ENCODE results near the gene RAB3GAP1.
"Not testable (repeated sequence)": the region's sequence is repeated elsewhere in the genome, so short reads cannot be mapped to it uniquely, and the experiment has no call there.

The RAB3GAP1 gene

DNA sequence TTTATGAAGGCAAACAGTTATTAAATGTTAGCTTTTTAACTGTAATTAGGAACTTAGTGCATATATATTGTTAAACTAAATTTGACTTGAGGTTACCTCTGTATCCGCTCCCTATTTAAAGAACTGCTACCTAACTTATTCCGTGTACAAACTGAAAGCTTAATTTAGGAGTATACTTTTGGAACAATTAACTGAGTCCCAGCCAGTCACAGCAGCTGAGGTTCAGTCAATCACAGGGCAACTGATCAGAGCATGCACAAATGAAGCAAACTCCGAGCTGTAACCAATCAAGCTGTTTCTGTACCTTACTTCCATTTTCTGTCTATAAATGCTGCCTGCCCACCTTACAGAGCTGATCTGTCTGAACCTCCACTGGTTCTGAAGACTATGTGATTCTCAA lies 61.2 kb downstream of the RAB3GAP1 start:
- DNase-seq = no peak

DNA sequence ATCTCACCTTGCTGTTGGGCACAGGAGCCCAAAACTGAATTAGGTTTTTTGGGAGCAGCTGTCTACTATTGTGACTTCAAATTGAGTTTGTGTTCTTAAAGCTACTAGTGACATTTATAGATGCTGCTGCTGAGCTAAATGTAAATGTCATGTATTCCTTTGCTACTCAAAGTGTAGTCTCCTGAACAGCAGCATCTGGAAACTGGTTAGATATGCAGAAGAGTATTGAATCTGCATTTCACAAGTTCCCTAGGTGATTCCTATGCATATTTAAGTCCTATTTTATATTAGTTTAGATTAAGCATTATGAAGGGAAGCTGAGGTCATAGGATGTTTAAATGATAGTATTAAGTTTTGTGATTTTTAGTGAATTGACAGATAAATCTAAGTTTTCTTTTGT lies 67.5 kb downstream of the RAB3GAP1 start:
- DNase-seq = no peak

DNA sequence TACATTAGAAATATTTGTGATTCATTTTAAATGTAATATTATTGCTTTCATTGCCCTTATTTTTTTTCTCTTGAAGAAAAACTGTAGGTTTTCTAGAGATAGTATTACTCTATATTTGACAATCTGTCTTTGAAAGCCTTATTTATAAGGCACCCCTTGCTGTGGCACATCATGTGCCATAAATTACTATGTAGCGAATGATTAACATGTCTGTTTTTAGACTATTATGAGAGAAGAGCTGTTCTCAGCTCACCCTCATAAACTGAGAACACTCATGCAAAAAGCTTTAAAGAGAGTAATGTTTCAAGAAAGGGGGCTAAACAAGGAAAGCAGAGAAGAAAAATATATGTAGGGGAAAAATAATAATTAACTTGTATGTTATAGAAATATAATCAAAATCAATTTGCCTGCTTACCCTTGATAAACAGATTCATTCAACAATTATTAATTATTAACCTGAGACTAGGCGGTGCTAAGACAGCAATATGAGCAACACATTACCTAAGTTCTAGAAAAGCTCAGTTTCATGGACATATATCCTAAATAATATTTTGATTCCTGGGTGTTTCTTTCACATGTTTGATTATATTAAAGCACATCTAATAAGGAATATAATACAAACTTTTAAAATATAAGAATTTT lies 69.0 kb downstream of the RAB3GAP1 start:
- DNase-seq = no peak

GRCh38 chr2:135121658-135122039 lies 69.6 kb downstream of the RAB3GAP1 start:
- DNase-seq = not testable (repeated sequence)

DNA sequence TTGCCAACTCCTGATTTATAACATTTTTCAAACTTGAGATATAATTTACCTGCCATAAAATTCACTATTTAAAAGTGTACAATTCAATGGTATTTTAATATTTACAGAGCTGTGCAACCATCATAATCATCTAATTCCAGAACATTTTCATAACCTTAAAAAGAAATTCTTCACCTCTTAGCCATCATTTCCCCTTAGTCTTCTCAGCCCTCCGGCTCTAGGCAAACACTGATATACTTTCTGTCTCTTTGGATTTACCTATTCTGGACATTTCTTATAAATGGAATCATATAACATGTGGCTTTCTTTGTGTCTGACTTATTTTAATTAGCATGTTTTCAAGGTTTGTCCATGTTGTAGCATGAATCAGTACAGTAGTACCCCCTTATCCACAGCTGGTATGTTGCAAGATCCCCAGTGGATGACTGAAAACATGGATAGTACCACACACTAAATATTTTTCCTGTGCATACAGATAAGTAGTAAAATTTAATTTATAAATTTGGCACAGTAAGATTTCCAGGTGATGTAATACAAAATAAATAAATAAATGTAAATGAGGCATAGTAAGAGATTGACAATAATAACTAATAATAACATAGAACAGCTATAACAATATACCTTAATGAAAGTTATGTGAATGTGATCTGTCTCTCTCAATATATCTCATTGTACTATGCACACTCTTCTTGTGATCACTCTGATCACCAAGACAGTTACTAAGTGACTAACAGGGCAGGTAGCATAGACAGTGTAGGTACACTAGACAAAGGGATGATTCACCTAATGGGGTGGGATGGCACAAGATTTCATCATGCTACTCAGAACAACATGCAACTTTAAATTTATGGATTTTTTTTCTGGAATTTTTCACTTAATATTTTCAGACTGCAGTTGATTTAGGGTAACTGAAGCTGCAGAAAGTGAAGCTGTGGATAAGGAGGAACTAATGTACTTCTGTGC lies 73.1 kb downstream of the RAB3GAP1 start:
- no peak for DNase-seq

DNA sequence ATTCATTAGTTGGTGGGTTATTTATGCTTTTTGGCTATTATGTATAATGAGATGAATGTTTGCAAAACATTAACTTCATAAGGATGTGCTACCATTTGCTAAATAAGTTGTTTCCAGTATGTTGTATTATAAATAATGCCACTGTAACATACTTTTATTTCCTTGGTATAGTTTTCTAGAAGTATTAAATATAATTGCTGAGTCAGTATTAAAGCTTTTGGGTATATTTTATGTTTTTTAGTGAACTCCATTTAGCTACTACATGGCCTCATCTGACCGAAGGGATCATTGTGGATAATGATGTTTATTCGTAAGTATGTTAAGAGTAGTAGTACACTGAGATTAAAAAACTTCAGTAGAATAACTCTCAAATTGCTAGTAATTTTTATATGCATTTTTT lies 73.8 kb downstream of the RAB3GAP1 start:
- no peak for DNase-seq

- DNase-seq = no peak
Measured at GRCh38 chr2:135130751-135131150, 78.7 kb downstream of the RAB3GAP1 start.

DNA sequence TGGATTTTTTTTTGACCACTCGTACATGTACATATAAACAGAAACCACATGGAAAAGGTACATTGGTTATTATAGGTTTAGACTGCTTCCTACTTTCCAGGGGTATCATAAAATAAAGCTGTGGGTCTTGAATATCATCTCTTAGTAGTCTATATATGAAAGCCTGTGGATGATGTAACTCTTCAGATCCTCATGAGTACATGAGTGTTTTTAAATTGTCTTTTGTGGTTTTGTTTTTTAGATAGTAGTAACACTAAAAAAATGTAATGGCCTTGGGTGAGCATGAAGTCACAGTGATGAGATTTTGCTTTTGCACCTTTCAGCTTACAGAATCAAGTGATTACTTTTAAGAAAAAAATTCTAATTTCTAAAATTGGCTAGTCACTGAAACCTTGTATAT lies 80.2 kb downstream of the RAB3GAP1 start:
- DNase-seq = no peak

DNA sequence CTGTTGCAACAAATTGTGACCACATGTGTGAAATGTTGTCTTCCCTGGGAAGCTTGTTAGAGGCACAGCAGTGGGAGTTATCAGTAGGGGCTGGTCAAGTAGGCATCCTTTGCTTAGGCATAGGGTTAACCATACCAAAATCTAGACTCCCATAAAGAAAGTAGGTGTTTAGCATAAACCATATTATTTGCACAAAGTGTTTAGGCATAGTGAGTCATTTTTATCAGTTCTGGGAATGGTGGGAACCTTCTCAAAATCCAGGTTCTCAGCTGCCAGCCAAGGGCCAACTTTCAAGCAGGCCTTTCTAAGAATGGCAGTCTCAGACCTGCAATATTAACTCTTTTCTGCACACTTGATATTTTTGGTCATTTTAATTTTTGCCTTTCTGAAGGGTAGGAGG lies 88.5 kb downstream of the RAB3GAP1 start:
- no peak for DNase-seq

DNA sequence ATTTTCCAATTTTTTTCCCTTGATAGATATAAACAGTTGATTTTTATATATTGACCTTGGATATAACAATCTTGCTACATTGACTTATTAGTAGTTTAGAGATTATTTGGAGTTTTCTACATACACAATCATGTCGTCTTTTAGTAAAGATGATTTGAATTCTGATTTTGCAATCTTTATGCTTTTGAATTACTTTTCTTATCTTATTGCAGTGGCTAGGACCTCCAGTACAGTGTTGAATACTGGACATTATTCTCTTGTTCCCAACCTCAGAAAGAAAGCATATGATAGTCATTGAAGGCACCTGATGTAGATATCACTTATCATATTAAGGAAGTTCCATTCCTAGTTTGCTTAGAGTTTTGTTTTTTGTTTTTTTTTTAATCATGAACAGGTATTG lies 90.2 kb downstream of the RAB3GAP1 start:
- DNase-seq = no peak

DNA sequence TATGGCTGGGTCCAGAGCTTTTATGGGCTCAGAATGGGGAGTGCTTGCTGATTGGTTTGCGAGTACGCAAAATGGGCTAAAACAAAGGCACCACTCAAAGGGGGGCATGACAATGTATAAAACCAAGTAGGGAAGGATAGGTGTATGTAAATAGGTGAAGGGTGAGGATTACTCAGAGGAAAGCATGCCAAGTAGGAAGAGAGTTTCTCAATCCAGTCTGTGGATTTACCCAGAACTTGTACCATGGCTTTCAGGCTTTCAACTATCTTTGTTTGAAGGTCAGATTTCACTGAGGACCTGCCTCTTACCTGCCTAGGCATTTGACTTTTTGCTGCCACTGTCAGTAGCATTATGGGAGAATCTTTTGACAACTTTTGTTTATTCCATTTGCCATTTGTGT lies 92.3 kb downstream of the RAB3GAP1 start:
- DNase-seq = no peak

DNA sequence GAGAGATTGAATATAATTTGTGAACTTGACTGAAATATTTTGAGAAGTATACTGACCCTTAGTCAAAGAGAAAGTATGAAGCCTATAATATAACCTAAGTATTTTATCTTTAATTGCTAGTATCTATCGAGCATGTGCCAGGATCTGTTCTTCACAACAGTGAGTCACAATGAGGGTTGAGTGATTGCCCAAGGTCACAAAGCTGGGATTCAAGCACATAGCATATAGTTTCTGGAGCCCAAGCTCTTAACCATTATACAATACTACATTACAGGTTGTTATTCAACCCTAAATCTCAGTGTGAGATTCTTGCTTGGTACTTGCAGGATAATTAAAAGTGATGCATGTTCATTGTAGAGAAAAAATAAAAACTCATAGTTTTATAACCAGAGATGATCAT lies 97.2 kb downstream of the RAB3GAP1 start:
- DNase-seq = no peak

- DNase-seq = no peak
Measured at GRCh38 chr2:135150725-135151124, 98.6 kb downstream of the RAB3GAP1 start.

DNA sequence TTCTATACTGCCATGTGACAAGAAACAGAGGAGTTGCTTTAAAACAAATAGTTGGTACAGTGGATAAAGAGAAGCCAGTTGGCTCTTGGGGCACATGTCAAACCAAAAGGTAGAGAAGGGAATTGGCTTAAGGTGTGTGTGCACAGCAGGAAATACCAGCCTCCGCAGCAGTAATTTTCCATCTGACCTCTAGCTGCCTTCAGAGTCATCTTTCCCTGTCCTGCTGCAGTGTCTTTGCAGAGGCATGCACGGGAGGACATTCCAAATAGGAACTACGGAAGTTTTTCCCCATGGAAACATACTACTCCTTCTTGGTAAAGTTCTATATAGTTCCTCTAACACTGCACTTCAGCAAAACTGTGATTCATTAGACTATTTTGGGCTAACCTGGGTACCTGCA lies 99.5 kb downstream of the RAB3GAP1 start:
- no peak for DNase-seq

DNA sequence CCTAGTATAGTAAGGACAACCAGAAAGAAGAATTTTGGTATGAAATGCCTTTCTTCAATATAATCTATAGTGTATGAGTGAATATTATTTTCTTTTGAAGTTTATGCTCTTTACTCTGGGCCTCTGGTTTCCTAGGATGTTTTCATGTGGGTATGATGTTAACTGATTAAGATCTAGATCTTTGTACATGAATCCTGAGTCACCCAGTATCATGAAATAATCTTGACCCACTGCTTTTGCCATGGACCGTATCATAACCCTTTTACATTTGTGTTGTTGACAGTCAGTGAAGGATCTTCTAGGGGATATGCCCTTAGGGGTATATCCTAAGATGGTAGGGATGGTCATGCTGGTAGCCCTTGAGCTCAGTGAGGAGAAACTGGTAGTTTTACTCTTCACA lies 100.3 kb downstream of the RAB3GAP1 start:
- DNase-seq = no peak

- DNase-seq = no peak
Measured at GRCh38 chr2:135154962-135155361, 102.9 kb downstream of the RAB3GAP1 start.

DNA sequence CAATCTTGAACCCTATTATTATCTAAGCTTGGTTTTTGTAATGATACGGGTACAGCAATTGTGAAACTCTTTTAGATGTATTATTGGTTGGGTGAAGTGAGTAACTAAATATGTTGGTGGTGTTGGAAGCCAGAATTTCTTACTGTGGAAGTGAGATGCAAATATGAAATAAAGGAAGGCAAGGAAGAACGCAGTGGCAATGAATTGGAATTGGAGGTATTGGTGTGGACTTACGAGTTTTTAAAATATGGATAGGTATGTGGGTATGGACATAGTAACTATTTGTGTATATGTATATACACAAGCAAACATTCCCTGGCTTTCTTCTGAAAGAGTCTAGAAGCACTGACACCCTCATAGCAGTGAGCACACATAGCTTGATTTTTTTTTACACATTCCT lies 105.8 kb downstream of the RAB3GAP1 start:
- no peak for DNase-seq

DNA sequence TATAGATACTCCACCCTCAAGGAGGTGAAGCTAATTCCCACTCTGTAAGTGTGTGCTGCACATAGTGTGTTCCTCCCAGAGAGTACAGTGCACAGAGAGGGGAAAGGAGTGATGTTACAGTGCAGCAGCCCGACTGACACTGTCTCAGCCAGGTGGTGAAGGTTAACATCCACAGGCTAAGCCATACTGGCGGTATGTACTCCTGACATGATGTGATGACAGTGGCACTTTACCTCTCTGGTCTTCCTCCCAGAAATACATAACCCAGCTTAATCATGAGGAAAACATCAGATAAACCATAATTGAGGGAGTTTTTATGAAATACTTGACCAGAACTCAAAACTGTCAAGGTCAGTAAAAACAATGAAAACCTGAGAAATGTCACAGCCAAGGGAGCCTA lies 107.1 kb downstream of the RAB3GAP1 start:
- no peak for DNase-seq

DNA sequence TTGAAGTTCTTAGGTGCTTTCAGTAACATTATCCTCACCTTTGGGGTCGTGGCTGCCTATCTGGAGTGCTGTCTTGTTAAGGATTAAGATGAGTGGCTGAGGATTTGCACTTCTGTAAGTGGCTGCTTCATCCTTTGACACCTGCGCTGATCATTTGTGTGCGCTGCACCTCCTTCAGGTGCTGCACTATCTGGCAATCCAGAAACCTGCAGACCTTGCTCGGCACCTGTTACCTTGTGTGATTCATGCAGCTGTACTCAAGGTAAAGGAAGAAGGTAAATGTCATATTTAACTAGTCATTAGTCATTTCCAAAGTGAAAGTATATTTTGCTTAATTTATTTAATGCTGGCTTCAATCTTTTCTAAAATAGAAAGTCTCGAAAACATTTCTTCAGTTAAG lies 110.3 kb downstream of the RAB3GAP1 start:
- DNase-seq = no peak

DNA sequence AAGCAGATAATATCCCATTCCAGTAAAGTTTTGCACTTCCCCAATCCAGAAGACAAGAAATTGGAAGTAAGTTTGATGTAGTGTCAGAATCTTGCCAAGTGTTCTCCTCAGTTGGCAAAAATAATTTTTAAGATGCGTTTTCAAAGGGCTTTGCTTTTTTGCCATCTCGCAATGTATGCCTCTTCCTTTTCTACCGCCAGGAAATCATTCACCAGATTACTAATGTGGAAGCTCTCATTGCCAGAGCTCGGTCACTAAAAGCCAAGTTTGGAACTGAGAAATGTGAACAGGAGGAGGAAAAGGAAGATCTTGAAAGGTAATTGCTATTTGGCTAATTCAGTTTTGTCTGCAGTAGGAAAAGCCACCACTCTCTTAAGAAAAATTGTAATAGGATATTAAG lies 110.7 kb downstream of the RAB3GAP1 start:
- DNase-seq = no peak

DNA sequence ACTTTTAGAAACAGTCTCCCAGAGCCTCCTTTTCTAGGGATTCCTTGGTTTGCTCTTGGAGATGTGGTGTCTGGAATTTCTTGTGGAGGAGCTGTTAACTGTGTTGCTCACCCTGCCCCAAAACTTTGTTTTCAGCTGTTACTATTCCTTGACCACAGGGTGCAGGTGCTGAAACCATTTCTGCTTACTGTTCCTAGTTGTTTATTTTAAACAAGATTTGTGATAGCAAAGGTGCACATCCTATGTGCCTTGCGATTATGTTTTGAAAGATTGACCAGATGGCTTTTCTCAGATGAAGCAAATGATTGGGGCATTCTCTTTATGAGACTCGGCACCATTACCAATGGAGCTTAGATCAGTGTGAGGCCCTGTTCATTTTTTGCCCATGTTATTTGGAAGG lies 111.2 kb downstream of the RAB3GAP1 start:
- no peak for DNase-seq

GRCh38 chr2:135163901-135164300 lies 111.8 kb downstream of the RAB3GAP1 start:
- no peak for DNase-seq

- no peak for DNase-seq
Measured at GRCh38 chr2:135164431-135164830, 112.3 kb downstream of the RAB3GAP1 start.

DNA sequence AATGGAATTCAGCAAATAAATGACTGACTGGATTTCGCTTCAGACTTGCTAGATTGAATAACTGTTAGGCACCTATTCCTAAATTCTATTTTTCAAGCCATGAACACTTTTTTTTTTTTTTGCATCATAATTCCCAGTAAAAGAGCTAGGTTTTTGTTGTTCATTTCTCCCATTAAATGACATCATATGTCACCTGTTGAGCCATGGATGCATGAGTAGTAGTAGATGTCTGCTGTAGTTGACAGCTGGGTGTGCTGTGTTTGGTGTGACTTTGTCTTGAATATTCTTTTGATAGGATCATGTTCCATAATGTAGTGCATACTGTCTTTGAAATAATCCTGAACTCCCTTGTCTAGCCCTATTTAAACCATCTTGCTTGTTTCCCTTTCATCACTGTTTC lies 115.2 kb downstream of the RAB3GAP1 start:
- DNase-seq = no peak

All from NCI-H1048 (cell line).